HepG2 (cell line): ENCODE measurements around the gene KRT7. TPM values are rescaled to one million over a fixed set of nuclear protein-coding genes. Genes with fewer than 3 reads are reported as not detected.

Experiments
- ATAC-seq: fragments of 200-7000 bp; cut with Tn5 transposase; 3 replicates; pipeline ENCODE4 v1.9.1; 2020; ENCODE audit warnings: mild to moderate bottlenecking, moderate library complexity
- BruUV-seq: library from RNA; stranded (reverse); fragments of 400-500 nt; replicated peaks from 2 replicates; lab custom pipeline; 2021; lab: Mats Ljungman, UMichigan
- CTCF ChIA-PET: fragments of 300-600 bp; formaldehyde crosslinking; extraction: SDS; loops from one replicate; lab custom pipeline; 2021; ENCODE audit warnings: low total read pairs, inconsistent platforms, low intra/inter-chr PET ratio; lab: Yijun Ruan, JAX
- POLR2A ChIA-PET: fragments of 350-600 bp; sonication (Branson Sonifier 250); formaldehyde crosslinking; loops from one replicate; lab custom pipeline; 2020; ENCODE audit warnings: antibody characterized with exemption, inconsistent platforms; lab: Yijun Ruan, JAX
- DNase-seq: peaks from one replicate; pipeline ENCODE4 v3.0.0-alpha.2; 2015; ENCODE audit warnings: low spot score
- FAIRE-seq: peaks from 3 replicates; lab custom pipeline; 2011; peaks lifted over from hg19 to GRCh38; lab: Jason Lieb, UNC
- H2AFZ ChIP-seq: one replicate; pipeline ENCODE4 v1.6.1; 2011; ENCODE audit warnings: low read length, inconsistent platforms
- H3K27ac ChIP-seq: fragments of 300-600 bp; 3 replicates; pipeline ENCODE4 v1.8.0; 2011; ENCODE audit warnings: mixed run types, mild to moderate bottlenecking, mixed read lengths, low read length, inconsistent platforms; ENCODE audit not compliant: insufficient read depth; ENCODE audit errors: extremely low read length
- H3K27me3 ChIP-seq, 2 experiments: fragments of 200-600 bp in 1 of 2; 2 replicates in 1 of 2; 3 replicates in 1 of 2; pipeline versions ENCODE4 v1.6.0 to v1.8.0; 2011; ENCODE audit warnings: low read length in 2 of 2, mild to moderate bottlenecking in 2 of 2, moderate library complexity in 2 of 2, inconsistent platforms in 1 of 2; ENCODE audit not compliant: insufficient read depth in 2 of 2, control insufficient read depth in 1 of 2
- H3K36me3 ChIP-seq, 2 experiments: fragments of 200-600 bp in 1 of 2; replicated peaks in 1 of 2; 2 replicates in 1 of 2; 3 replicates in 1 of 2; pipeline versions ENCODE4 v1.5.1 to v1.8.0; 2011; ENCODE audit warnings: low read length in 2 of 2, inconsistent platforms in 1 of 2; ENCODE audit not compliant: insufficient read depth in 2 of 2, control insufficient read depth in 1 of 2
- H3K4me1 ChIP-seq: 2 replicates; pipeline ENCODE4 v1.5.1; 2012; ENCODE audit warnings: low read length, inconsistent platforms; ENCODE audit not compliant: insufficient read depth
- H3K4me2 ChIP-seq: 2 replicates; pipeline ENCODE4 v1.6.0; 2011; ENCODE audit warnings: low read depth, low read length, inconsistent platforms
- H3K4me3 ChIP-seq, 3 experiments: fragments of 200-600 bp in 1 of 3; sonication (generic), shearing (Covaris generic) in 1 of 3; replicated peaks in 1 of 3; 2 replicates each; pipeline ENCODE4 v1.5.1; 2011 to 2016; ENCODE audit warnings: low read length in 3 of 3, inconsistent platforms in 2 of 3, low read depth in 2 of 3, mild to moderate bottlenecking in 2 of 3, control low read depth in 1 of 3, mixed read lengths in 1 of 3; ENCODE audit not compliant: insufficient read depth in 1 of 3
- H3K79me2 ChIP-seq: one replicate; pipeline ENCODE4 v1.6.1; 2011; ENCODE audit warnings: low read length, inconsistent platforms; ENCODE audit not compliant: insufficient read depth
- H3K9ac ChIP-seq: 2 replicates; pipeline ENCODE4 v1.6.0; 2011; ENCODE audit warnings: mild to moderate bottlenecking, low read depth, low read length, inconsistent platforms; ENCODE audit not compliant: insufficient read depth
- H3K9me3 ChIP-seq: 2 replicates; pipeline ENCODE4 v1.5.1; 2012; ENCODE audit warnings: mild to moderate bottlenecking, low read length
- H4K20me1 ChIP-seq: 2 replicates; pipeline ENCODE4 v1.6.0; 2011; ENCODE audit warnings: inconsistent platforms, mild to moderate bottlenecking, low read length, moderate library complexity; ENCODE audit not compliant: insufficient read depth
- GABPB1 ChIP-seq: IDR thresholded peaks from 2 replicates; pipeline ENCODE4 v1.6.1; 2016; ENCODE audit warnings: mild to moderate bottlenecking, missing genetic modification reagents, moderate library complexity, missing compliant biosample characterization
- ZNF121 ChIP-seq: sonication (generic); formaldehyde crosslinking; IDR thresholded peaks from 2 replicates; pipeline ENCODE4 v1.5.0; 2020; ENCODE audit warnings: mild to moderate bottlenecking, missing genetic modification reagents
- ZNF629 ChIP-seq: sonication (generic); formaldehyde crosslinking; conservative IDR thresholded peaks from 2 replicates; pipeline ENCODE4 v1.5.0; 2020; ENCODE audit warnings: missing genetic modification reagents
- ZNF839 ChIP-seq: sonication (generic); formaldehyde crosslinking; IDR thresholded peaks from 2 replicates; pipeline ENCODE4 v1.4.0; 2020; ENCODE audit warnings: missing genetic modification reagents, mild to moderate bottlenecking, borderline replicate concordance
- WGBS: methylation state at CpG from one replicate; pipeline ENCODE4 v1.1.6; 2017; ENCODE audit warnings: low lambda C conversion rate; 5-methylcytosine and 5-hydroxymethylcytosine counted together
- in situ Hi-C: cut with HindIII; loops from 2 replicates; pipeline ENCODE4 v1.10.0; 2017; ENCODE audit warnings: low pct_unique_long_range_greater_than_20kb; ENCODE audit not compliant: extremely low pct_ligation_motif_present
- intact Hi-C: fragments of 100-400 bp; cut with micrococcal nuclease; formaldehyde crosslinking; loops from one replicate; pipeline ENCODE4 v1.10.0; 2022; ENCODE audit not compliant: unreplicated experiment
- polyA plus RNA-seq, 8 experiments: library from polyadenylated mRNA; depleted of rRNA in 3 of 8; stranded (reverse) in 7 of 8; unstranded in 1 of 8; fragments of >200 nt; fragmentation: Illumina TruSeq in 4 of 8; extraction: Trizol in 4 of 8; gene quantifications; 2 replicates each; pipeline versions ENCODE4 v1.2.1 to v1.2.3, GENCODE V29; 2011 to 2016; ENCODE audit warnings: low read depth in 4 of 8, missing spikeins in 1 of 8, mixed read lengths in 1 of 8; ENCODE audit not compliant: insufficient read depth in 1 of 8
- total RNA-seq, 5 experiments: library from RNA; depleted of rRNA; stranded (reverse); fragments of >200 nt; fragmentation: Illumina TruSeq; extraction: Trizol; gene quantifications; 2 replicates each; pipeline ENCODE4 v1.2.3, GENCODE V29; 2016; ENCODE audit warnings: low read depth in 1 of 5

The KRT7 gene
- total and polyA plus RNA-seq, 2 of the 13 experiments (the other 11 are each of a cell fraction or from before 2014, with no cell fraction given), result 0.83 TPM; not detected in 1

GRCh38 chr12:52241205-52241842, 8.3 kb downstream of the KRT7 start (continued):
- TF ChIP-seq GABPB1 (CRISPR knock-in tag) (no peak), ZNF839 (CRISPR knock-in tag) (no peak)

GRCh38 chr12:52242442-52243258, 9.6 kb downstream of the KRT7 start:
- H3K9me3 ChIP-seq, result no peaks in the 10 kb centered on the region
- no peaks in the 10 kb centered on the region for H3K79me2 ChIP-seq
- H4K20me1 ChIP-seq, result 0 out of 2 replicates have a peak, but pooled peaks cover 2% of the 10 kb centered on the region
- no peak overlapping the region for H3K4me2 ChIP-seq
- ATAC-seq (no peak), DNase-seq (no peak), FAIRE-seq (no peak)
- H3K36me3 ChIP-seq, result no peaks in the 10 kb centered on the region
- H3K9ac ChIP-seq, result no peak overlapping the region
- H3K4me1 ChIP-seq, result peaks cover 16% of the 10 kb centered on the region
- peaks cover 4 to 39% of the 10 kb centered on the region in 2 experiments; a peak in 3 of 5 replicates for H3K27me3 ChIP-seq
- POLR2A ChIA-PET, result no interaction called here
- in situ Hi-C loops, result no loop called here
- no TSS peak for BruUV-seq
- CTCF ChIA-PET, result no interaction called here
- no peak overlapping the region for H3K27ac ChIP-seq
- H3K4me3 ChIP-seq, result no peak overlapping the region
- TF ChIP-seq ZNF629 (CRISPR knock-in tag), result peak; percentile 21; the same call in 1 of the 2 replicates
- no peak for TF ChIP-seq ZNF121 (CRISPR knock-in tag)
- H2AFZ ChIP-seq, result no peak overlapping the region
- intact Hi-C loops, result no loop called here
- 51% methylated on average over 8 of the region's 11 CpGs for WGBS
